Measurements from ENCODE around the gene RYR3.

GRCh38 chr15:33722005-33722672 lies 411.4 kb downstream of the RYR3 start:
- no peak for TF ChIP-seq CTCF (IDR thresholded peaks at IDR 0.05; ENCODE audit: insufficient read depth, low read length, poor library complexity, severe bottlenecking)
- no peak for TF ChIP-seq EZH2phosphoT487 (conservative IDR thresholded peaks at IDR 0.05; ENCODE audit: low read length)

Measured in SU-DHL-6 (cell line).